DMS153 (cell line): ENCODE results near the gene GOLIM4.
"Not testable (repeated sequence)": the region's sequence is repeated elsewhere in the genome, so short reads cannot be mapped to it uniquely, and the experiment has no call there.

Source experiments
- DNase-seq: peaks from one replicate; lab custom pipeline; 2025; lab: John Stamatoyannopoulos, UW

The GOLIM4 gene

GRCh38 chr3:168072323-168072650 is 23.4 kb downstream of the GOLIM4 start:
- DNase-seq = no peak

- DNase-seq = no peak
Observed at GRCh38 chr3:168071591-168072322, 24.0 kb downstream of the GOLIM4 start.

DNA sequence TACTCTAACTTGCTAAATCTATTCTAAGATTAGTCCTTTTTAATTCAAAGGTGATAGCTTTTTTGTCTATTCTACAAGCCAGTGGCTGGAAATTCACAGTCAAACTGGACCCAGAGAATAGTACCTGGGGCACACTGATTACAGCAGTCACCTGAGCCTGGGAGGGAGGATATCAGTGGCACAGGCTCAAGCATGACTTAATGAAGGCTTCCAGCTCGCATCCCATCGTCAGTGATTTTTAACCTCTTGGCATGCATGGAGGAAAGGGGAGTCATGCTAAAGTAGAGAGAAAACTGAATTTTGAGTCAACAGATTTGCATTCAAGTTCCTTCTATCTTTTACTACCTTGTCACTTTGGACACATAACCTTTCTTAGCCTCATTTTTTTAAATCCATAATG is 24.8 kb downstream of the GOLIM4 start:
- no peak for DNase-seq

- DNase-seq = no peak
Observed at GRCh38 chr3:168068346-168068745, 27.4 kb downstream of the GOLIM4 start.

GRCh38 chr3:168066882-168067281 is 28.8 kb downstream of the GOLIM4 start:
- DNase-seq = no peak

GRCh38 chr3:168065569-168065968 is 30.2 kb downstream of the GOLIM4 start:
- no peak for DNase-seq

DNA sequence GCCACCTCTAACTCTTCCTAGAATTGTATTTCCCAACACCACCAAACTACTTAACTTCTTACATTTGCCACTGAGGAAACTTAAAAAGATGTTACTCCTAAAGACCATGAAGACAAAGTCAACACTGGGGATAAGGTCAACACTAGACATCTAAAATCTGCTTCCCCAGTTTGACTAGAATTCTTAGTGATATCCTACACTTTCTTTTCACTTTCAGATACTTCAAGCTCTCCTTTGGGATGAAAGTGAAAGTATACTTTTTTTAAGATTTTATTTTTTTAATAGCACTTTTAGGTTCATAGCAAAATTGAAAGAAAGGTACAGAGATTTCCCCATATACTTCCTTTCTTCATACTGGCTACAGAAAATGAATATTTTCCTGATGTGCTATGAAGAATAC is 32.6 kb downstream of the GOLIM4 start:
- no peak for DNase-seq

DNA sequence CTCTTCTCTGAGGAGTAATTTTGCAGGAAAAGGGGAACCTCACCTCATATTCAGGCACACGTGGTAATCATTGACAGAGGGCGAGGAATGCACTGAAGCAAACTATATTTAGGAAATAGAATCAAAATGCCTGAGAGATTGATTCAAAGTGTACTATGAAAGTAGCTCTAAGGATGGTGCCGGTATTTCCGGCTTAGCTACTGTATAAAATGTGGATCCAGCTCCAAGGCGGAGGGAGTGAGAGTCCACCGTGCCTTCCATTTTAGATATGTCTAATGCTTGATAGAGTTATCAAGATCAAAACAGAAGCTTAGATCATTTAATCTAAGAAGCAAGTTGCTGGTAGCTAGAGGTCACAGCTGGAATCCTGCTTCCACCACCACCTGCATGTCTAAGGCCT is 33.0 kb downstream of the GOLIM4 start:
- DNase-seq = no peak

DNA sequence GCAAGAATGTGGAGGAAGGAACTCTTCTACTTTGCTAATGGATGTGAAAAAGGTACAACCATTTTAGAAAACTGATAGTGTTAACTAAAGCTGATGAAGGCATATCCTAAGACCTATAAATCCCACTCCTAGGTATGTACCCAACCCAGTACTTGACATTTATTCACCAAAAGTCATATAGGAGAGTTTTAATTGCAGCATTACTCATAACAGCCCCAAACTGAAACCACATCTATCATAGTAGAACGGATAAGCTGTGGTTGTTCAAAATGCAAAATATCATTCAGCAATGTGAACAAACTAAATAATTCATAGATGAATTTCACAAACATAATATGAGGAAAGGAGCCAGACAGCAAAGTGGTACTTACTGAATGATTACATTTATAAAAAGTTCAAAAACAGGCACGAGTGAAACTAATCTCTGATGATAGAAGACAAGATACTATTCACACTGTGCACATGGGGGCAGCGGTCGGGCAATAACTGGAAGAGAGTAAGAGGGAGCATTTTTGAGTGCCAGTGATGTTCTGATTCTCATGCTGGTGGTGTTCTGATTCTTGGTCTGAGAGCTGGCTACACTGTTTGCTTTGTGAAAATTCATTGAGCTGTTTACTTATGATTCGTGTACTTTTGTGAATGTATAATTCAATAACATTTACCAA is 34.3 kb downstream of the GOLIM4 start:
- DNase-seq = no peak

DNA sequence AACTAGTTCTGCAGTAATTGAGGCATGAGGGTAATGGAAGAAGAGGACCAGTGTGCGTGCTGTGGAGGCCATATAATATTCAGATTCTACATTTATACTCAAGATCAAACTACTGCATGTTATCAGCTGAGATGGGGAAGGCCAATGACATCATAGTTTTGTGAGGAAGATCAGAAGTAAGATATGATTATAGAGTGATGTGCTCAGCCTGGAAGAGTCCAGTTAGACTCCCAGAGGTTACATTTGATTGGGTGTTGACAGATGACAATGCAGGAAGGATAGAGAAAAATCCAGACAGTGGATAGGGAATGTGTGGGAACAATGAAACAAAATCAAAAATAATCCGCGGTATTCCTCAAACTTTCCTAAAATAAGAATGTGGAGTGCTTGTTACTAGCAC is 35.4 kb downstream of the GOLIM4 start:
- DNase-seq = no peak

DNA sequence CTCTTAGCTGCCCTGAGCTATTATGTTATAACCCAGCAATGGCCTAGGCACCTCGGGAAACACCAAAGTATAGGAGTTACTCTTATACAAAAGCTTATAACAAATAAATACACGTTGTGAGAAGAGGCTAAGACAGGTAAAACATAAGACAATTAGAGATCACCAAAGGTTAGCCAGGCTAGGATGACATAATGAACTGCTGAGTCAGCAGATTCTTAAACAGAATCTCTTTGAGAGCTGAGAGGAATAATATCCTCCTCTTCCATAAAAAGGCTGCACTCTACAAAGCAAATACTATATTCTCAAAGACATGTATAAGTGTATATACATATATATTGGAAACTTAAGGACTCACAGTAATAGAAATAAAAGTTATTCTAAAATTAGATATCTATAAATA is 37.2 kb downstream of the GOLIM4 start:
- no peak for DNase-seq

- DNase-seq = not testable (repeated sequence)
Observed at GRCh38 chr3:168056398-168057230, 39.1 kb downstream of the GOLIM4 start.

GRCh38 chr3:168054447-168054846 is 41.3 kb downstream of the GOLIM4 start:
- no peak for DNase-seq

GRCh38 chr3:168053115-168053514 is 42.6 kb downstream of the GOLIM4 start:
- no peak for DNase-seq

DNA sequence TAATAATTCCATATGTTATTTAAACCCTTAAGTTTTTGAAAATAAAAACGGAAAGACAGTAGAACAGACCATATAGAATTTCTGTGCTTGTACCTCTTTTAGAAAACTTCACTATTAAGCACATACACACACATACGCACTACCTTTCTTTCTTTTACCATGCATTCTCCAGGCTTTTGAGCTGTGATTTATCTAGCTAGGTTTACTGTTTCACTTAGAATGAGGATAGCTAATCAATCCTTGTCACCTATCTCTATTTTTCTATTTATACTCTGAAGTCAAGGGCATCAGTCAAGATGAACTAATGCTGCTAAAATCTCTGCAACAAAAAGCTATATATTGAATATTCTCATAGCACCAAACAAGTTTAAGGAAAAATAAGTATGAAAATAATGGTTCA is 43.2 kb downstream of the GOLIM4 start:
- DNase-seq = no peak

DNA sequence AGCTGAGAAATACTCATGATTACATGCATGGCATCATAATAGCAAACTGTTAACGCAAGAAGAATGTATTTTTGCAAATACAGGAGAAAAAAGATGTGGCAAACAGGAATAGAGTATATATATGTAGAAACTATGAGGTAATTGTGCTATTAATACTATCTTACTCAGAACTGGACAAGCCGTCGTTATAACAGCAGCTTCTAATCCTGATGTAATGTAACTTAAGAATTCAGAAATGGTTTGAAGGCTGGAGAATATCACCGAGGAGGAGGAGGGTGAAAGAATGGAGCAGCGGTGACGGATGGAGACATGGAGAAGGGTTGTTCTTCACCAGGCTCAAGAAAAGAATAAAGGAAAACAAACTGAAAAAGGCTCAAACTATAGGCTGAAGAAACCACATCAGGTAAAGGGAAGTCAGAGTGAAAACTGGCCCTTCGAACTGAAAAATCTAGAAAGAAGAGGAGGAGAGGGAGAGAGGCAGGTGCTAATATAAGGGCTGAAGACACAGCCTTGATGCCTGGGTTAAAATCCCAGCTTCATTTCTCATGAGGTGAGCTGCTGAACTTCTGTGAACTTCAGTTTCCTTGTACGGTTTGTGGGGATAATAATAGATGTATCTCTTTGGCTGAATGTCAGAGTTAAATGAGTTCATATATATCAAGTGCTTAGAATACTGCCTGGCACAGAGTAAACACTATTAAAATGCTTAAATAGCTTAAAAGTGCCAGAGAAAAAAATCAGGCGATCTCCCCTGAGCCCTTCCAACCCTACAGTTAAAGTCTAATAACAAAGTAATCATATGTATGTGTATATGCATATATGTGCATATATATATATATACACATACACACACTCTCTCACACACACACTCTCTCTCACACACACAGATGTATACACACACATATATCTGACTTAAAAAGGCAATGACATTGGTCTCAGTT is 43.9 kb downstream of the GOLIM4 start:
- DNase-seq = no peak

DNA sequence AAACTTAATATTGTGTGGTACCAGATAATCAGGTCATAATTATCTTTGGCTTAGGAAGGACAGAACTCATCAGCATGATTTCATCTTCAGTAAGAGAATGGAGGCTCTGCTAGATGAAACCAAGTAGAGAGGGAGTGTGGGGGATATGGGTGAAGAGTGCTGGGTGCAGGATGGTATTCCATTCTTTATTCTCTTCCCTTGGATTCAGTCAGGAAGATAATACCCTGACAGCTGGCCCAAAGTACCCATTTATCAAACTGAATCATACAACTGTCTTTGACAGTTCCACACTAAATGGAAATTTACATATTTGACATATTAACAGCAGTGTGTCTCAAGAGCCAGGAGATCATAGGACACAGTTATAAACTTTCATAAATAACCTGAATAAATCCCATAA is 44.7 kb downstream of the GOLIM4 start:
- no peak for DNase-seq

DNA sequence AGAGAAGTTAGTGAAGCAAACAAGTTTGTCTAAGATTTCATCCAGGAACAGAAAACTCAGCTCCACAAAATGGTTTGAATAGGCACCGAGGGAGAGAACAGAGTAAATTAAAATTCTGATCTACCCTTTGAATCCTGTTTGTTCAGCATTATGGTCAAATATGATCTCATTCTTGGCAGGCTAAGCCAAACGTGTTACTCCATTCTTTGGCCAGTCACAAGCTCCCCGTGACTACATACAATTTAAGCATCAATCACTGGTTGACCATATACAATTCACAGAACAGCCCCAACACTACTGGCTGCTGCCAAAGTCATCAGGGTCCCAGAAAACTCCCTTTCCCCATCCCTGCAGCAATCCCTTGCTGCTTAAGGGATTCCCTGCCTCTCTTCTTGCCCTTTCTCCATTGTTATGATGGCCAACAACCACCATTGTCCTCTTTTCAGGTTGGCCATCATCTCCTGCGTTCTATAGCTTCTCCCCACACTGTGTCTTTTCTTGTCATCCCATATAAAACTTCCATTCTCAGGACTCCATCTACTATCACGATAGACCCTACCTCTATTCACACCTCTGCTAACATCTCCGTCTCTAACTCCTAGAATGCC is 46.3 kb downstream of the GOLIM4 start:
- DNase-seq = no peak

GRCh38 chr3:168048414-168049330 is 47.1 kb downstream of the GOLIM4 start:
- DNase-seq = no peak

GRCh38 chr3:168047936-168048335 is 47.8 kb downstream of the GOLIM4 start:
- no peak for DNase-seq
